Measurements from ENCODE around the gene MSS51.

Gene MSS51

DNA sequence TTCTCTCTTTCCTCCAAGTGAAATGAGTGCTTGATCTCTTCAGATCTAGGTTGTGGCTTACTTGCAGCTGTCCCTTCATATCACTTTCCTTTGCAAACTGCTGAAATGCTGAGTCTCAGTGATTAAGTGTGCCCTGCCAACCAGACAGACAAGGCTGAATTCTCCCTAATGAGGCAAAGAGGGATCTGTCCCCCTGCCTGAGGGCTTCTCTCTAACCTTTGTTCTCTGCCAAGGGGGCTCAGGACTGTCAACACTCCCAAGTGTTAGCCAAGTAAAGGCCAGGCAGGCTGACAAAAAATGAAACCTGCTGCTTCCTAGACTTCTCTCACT lies at the start of gene MSS51:
TSS of gene MSS51 (minus strand) at position 24 of the 330 bp plus-strand sequence. CDS start 5,277 bp downstream, outside the sequence.
- no peak for DNase-seq

GRCh38 chr10:73480158-73480557 lies 46.8 kb upstream of the MSS51 start:
- no peak for DNase-seq

- DNase-seq, result no peak
Observed at GRCh38 chr10:73478636-73479035, 45.3 kb upstream of the MSS51 start.

DNA sequence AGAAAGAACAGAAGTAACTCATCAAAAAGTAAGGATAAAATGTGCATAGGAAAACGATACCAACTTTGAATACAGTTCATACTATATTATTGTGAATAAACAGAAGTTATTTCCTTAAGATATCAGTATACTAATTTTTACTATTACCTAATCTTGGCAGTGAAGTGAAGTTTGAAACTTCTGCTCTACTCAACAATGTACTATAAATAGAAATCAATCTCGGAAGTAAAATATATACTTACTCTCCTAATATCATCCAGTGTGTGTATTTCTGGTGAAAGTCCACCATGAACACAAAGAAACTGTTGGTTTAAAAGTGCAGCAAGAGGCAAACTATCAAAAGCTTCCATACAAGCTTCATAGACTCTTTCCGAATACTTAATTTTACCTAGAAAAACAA lies 37.9 kb upstream of the MSS51 start:
- DNase-seq, result no peak

DNA sequence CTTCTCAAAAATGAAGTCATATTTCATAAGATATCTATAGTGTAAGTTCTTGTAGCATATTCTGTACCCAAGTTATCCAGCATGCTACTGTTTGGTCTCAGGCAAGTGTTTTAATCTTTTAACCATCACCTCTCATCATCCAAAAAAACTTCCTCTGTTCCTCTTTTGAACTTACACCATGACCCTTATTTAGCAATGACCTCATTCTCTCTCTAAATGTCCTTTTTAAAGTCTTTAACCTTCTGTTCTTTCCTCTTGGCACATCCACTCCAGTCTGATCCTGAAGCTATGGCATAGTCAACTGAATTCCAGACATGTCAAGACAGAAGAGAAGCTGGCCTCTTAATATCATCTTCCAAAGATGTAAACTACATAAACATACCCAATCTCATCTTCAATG lies 36.2 kb upstream of the MSS51 start:
- no peak for DNase-seq

DNA sequence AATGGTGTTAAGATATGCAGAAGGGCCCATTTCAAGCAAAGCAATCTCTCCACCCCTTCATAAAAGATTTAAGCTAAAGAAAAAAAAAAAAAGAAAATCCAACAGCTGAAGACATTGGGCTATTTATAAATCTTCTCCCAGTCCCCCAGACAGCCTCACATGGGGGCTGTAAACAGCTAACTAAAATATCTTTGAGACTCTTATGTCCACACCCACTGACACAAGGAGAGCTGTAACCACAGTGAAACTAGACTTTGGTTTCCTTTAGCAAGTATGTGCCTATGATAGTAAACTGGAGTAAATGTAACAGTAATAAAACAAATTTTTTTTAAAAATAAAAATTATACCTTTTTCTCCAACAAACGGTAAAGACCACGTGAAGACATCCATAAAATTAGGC lies 33.8 kb upstream of the MSS51 start:
- no peak for DNase-seq

DNA sequence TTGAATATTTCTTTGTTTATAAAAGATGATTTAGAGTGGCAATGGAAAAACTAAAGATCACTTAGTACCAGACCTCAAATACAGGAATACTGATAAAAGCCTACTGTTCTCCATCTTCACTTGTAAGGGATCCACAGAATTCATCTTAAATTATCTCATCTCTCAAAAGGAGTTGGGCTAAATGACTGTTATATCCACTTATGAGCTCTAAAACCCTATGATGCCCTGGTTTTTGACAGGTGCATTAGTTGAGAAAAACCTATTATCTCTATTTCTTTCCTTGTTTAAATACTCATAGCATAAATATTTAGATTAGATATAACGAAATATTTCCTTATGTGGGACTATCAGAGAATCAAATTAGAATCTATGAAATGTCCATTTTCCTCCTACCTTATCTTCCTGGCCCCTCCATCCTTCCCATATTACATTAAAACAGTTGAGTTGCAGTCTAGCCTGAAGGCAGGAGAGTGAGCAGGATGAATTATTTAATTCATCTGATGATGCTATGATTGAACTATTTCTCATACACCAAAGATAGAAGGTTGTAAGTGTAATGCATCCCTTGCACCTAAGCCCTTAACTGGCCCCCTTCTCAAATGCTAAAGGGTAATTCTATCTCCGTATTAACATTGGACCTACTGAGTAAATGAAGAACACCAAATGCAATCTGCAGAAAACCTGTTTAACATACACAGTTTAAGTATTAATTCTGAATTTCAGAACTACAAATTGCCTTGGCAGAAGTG lies 32.8 kb upstream of the MSS51 start:
- DNase-seq, result no peak

- no peak for DNase-seq
Observed at GRCh38 chr10:73460897-73461296, 27.5 kb upstream of the MSS51 start.

- no peak for DNase-seq
Observed at GRCh38 chr10:73459683-73460314, 26.4 kb upstream of the MSS51 start.

GRCh38 chr10:73456187-73456890 lies 23.0 kb upstream of the MSS51 start:
- no peak for DNase-seq

DNA sequence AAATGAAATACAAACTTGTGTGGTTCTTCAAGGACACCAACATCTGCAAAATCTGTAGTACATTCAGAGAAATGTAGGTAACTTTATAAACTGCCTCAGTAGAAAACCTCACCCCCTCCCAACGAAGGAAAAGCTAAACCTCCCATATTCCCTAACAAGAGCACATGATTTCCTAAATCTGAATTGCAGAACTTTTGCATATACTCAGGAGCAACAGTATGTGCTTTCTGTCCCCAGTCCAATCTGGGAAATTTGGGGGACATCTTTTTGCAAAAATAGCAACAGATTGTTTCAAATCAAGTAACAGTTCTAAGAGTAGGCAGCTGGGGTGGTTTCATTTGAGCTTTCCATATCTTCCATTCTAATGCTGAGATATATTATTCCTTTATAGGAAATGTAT lies 15.8 kb upstream of the MSS51 start:
- no peak for DNase-seq

DNA sequence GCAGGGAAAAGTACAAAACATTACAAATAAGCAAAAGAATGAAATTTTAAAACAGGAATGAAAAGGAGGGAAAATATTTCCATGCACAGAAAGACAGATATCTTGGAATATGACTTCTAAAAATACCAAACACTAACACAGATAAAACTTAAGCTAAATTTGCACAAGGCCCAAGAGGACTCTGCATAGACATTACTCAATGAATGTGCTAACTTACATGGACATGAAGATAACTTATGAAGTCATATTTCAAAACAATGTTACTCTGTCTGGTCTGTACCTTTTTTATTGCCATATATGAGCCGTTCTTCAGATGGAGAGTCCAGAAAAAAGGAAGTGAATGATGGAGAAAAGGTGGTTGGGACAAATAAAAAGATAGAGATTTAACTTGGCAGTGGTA lies 15.0 kb upstream of the MSS51 start:
- DNase-seq, result no peak

- no peak for DNase-seq
Observed at GRCh38 chr10:73446926-73447325, 13.6 kb upstream of the MSS51 start.

GRCh38 chr10:73444457-73444856 lies 11.1 kb upstream of the MSS51 start:
- DNase-seq, result no peak

DNA sequence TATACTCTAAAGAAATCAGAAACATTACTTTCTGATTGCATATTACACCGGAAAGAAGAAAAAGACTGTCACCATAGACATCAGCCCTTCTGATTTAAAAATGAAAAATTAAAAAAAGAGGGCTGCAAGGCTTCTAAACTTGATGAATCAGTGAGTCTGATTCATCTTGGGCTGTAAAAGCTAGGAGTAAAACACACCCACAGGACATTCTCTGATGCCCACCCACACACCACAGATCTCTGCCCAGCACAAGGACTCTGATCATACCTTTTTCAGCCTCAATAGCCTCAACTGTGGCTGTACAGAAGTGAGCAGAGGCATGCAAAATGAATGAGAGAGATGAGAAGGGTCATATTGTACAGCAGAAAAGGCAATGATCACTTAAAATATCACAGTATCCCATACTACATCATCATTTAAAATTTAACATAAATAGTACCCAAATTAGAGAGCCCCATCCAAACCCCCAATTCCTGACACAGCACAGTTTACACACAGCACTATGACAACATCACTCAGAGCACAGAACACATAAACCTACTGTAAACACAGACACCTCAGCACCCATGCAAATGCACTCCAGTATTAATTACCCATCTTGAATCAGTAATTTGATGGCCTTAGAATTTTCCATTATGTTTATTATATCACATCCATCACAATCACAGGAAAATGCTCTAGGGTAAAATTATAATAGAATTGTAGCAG lies 6.4 kb upstream of the MSS51 start:
- DNase-seq, result no peak

DNA sequence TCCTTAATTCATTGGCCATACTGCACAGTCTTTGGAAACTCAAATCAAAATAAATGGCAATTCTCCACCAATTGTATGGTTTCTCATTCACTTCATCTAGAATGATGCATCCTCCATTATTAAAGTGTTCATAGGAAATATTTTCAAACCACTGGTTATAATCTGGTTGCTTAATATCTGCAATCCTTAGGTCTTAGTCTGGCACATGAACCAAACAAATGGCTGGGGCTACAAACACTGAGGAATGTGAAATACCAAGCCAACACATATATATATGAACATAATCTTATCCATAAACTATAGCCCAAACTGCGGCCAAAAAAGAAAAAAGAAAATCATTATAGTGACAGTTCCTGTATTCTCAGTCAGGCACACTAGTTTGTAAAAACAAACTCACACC lies 5.7 kb upstream of the MSS51 start:
- DNase-seq, result no peak

- no peak for DNase-seq
Observed at GRCh38 chr10:73432646-73433537, 469 bp downstream of the MSS51 start.

GRCh38 chr10:73426318-73426717 lies 7.0 kb downstream of the MSS51 start:
- DNase-seq, result no peak

DNA sequence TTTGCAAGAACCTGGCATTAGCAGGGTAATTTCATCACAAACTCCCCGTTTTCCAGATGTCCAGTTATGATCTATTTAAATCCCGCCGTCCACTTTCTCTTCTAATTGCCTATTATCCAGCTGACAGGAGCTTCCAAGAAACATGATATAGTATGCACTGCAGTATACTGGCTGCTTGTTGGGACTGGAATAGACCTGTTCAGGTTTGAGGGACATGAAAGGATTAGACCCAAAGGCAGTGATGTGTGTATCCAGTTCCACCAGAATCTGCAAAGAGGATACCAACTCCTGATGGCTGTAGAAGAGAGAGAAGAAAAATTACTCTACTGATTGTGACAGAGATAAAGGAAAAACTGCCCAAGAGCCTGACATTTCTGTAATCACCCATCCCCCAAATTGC lies 8.9 kb downstream of the MSS51 start:
- DNase-seq, result no peak

GRCh38 chr10:73423309-73423708 lies 10.1 kb downstream of the MSS51 start:
- DNase-seq, result no peak

DNA sequence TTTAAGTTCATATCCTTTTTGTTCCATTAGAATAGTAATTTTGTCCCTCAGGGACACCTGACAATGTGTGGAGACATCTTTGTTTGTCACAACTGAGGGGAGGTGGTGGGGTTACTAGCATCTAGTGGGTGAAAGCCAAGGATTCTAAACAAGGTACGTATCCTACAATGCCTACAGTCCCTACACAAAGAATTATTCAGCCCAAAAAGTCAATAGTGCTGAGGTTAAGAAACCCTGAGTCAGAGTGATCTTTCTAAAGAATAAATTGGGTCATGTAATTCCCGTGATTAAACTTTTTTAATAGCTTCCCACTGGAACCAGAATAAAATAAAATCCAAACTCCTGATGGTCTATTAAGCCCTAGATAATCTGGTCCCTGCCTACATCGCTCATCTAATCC lies 16.8 kb downstream of the MSS51 start:
- DNase-seq, result no peak

DNA sequence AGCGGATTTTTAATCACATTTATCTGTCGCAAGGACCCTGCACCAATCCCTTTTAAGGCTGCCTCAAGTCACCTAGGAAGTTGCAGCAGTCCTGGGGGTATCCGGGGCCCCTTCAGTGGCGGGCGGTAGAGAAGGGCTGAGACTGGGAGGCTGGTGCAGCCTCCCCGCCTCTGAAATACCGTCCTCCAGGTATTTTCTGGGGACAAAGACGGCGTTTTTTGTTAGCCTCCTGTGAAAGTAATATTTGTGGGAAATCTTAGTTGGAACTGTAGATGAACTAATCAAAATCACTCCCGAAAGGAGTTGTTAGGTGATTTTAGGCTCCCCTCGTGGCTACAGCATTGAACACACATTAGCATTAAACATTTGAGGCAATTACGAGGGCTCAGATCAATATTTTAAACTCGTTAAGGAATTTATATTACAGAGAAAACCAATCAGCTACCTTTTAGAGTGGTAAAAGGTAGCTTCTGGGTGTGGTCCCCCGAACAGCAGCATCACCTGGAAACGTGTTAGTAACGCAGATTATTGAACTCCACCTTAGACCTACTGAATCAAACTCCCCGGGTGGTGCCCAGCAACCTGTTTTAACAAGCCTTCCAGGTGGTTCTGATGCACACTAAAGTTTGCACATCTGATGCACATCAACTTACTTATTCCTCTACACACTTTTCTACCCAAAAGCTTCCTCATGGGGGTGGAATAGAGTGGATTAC lies 19.0 kb downstream of the MSS51 start:
- no peak for DNase-seq

Data from cortex of kidney (tissue), 1 donor.